Activated T-cell treated with anti-CD3 and anti-CD28 coated beads for 48 hours (primary cell): ENCODE measurements around the gene RGS10.
A peak's percentile ranks its signal among the peaks of the same experiment; 100 is the strongest.

Experiments
- DNase-seq: peaks from one replicate; pipeline ENCODE4 v3.0.0-alpha.2; 2020; ENCODE audit warnings: low read depth

The RGS10 gene

DNA sequence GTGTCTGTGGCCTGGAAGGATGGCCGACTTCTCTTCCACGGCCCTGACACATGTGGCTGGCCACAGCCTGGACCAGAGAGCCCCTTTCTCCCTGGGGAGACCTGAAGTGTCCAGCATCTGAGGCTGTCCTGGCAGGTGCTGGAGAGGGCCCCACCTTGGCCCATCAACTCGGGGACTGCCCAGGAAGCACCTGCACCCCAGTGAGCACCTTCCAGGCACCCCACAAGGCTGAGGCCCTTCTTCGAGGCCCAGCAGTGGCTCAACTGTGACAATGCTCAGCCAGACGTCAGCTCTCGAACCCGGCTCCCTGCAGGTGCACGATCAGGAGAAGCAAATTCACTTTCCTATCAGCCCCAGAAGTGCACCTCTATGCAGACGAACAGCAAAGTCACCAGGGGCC, 24.3 kb downstream of the RGS10 start:
- DNase-seq: no peak

- peak; percentile 61 for DNase-seq
Measured at GRCh38 chr10:119517235-119518141, 25.0 kb downstream of the RGS10 start.

GRCh38 chr10:119516381-119517234, 25.9 kb downstream of the RGS10 start:
- peak; percentile 66 for DNase-seq

DNA sequence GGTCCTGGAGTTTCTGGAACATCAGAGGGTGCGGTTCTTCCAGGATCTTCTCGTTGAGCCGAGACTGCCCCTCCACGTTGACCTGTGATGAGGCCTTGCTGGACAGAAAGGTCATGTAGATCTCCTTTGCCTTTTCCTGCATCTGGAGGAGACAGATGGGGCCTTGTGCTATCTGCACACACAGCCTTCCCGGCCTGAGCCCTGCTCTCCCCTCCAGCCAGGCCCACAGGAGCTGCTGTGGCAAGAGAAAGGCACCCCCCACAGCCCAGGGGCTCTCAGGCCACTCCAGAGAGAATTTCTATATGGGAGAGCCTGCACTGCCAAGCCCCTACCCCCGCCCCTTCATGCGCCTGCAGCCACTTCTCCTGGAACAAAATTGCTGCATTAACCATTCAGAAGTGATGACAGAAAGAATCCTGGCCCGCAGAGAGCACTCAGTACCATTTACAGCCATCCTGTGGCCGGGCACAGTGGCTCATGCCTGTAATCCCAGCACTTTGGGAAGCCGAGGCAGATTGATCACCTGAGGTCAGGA, 26.9 kb downstream of the RGS10 start:
- no peak for DNase-seq

GRCh38 chr10:119514819-119515218, 27.7 kb downstream of the RGS10 start:
- no peak for DNase-seq

DNA sequence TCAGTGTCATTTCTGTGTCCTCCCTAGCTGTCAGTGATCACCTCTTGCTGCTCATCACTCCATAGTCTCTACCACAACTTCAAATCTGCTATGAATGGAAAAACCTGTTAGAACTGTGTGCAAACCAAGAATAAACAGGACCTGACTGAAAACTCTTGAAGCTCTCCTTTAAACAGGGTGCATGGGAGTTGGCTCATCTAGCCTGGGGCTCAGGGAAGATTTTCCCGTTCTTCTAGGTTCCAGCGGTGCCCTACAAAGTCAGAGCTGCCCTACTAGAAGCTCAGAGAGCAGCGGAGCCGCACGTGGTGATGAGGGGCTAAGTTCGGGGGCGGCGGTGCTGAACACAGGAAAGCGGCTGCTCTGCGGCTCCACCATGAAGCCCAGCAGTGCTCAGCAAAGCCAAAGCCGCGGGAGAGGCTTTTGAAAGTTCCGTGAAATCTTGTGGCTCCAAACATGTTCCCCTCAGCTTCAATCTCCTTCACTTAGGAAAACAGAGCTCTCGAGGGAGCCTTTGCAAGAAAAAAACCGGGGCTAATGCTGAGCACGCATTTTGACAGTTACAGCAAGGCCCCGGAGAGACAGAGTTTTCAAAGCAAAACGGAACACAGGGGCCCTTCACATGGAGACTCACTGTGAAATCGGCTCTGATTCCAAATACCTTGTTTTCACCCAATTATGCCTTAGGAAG, 30.5 kb downstream of the RGS10 start:
- no peak for DNase-seq

- DNase-seq: no peak
Measured at GRCh38 chr10:119509909-119510451, 32.5 kb downstream of the RGS10 start.

GRCh38 chr10:119507115-119507514, 35.4 kb downstream of the RGS10 start:
- no peak for DNase-seq

DNA sequence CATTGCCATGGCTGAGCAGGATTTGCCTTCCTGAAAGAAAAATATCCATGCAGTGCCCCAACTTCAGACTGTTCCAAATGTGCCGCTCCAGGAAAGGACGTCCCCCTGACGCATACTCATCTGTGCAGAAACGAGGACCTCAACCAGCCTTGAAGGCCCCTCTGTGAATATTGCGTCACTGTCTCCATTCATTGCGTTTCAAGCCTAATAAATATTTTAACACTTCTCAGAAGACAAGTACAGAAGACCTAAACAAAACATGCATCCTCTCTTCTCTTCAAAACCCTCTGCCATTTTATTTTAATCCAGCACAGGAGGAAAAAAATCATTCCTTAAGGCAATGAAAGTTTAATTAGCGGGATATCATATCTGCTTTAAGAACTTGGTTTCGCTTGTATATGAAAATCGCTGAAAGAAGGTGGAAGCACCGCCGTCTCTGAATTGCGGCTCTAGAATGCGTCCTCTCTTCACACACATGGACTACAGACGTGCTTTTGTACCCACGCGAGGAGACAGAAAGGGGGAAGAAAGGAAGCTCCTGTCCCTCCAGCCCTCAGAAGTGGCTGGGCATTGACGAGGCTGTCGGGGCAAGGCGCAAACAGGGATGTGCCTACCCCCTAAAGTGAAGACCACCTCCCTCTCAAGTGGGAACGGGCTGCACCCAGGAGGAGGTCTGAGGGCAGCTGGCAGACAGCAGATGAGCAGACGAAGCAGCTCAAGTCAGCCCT, 36.8 kb downstream of the RGS10 start:
- no peak for DNase-seq

- no peak for DNase-seq
Measured at GRCh38 chr10:119505131-119505551, 37.4 kb downstream of the RGS10 start.

DNA sequence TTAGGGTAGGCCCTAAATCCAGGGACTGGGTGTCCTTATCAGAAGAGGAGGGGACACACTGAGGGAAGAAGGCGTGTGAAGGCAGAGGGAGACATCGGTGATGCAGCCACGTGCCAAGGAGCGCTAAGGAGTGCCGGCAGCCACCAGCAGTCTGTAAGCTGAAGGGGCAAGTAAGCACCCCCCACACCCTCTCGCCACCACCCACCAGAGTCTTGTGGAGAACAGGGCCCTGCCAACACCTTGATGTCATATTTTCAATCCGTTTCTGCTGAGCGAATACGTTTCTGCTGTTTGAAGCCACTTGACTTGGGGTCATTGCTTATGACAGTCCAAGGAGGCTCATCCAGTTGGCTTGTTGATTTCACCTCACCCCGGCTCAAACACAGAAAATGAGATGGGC, 37.9 kb downstream of the RGS10 start:
- DNase-seq: no peak

DNA sequence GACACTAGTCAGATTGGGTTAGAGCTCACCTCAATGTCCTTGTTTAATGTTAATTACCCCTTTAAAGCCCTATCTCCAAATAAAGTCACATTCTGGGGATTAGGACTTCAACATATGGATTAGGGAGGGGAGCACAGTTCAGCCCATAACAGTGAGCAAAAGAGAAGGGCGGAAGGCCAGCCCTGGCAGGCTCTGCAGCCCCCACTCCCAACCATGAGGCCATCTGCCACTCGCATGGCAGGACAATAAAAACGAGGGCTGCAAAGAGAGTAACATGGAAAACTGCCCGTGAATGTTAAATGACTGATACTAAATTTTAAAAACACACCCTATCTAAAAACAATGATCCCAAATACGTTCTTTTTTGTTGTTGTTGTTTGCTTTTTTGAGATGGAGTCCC, 38.7 kb downstream of the RGS10 start:
- DNase-seq: no peak

- no peak for DNase-seq
Measured at GRCh38 chr10:119502618-119503155, 39.8 kb downstream of the RGS10 start.

DNA sequence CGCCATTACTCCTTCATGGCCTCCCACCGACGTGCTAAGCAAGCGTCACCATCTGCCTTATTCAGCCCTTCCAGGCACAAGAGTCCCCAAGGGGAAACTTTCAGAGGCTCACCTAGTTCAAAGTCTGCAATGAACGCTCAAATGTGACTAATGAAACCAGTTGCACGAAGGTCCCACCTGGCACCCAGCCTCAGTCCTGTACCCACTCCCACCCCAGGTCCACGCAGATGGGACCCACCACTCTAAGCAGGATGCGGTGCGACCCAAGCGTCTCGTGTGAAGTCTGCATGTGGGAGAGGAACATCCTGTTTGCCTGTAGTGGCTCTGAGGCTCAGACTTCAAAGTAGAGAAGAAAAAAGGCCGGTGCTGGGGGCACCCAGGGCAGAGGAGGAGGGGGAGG, 40.3 kb downstream of the RGS10 start:
- DNase-seq: peak; percentile 70

DNA sequence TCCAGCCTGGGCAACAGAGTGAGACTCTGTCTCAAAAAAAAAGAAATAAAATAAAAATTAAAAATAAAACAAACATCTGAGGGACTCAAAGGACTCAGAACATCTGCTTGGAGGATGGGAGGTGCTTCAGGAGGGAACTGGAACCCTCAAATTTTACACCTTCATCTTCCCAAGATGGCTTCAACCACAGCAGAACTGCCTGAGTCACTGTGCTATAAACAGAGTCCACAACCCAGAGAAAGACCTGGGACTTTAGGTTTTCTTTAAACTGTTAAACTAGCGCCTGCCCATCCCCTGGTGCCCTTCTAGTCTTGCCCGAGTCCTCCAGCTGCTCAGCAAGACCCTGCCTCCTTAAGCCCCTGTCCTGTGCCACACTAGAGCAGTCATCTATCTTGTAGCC, 40.8 kb downstream of the RGS10 start:
- no peak for DNase-seq

DNA sequence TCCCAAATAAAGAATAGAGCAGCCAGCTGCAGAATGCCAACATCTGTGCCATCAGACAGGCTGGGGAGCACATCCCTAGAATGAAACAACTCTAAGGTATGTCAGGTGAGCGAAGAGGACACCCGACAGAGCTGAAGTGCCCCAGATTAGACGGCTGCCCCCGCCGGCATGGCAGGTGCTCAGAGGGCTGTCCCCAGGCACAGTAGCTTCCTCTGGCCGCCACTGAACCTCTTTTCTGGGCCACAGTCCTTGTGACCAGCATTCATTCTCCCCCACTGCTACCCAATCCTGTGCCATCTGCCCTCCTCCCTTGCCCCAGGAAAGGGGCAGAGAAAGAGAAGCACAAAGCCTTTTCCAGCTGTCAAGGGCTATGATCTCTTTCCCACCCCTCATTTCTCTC, 41.7 kb downstream of the RGS10 start:
- no peak for DNase-seq

DNA sequence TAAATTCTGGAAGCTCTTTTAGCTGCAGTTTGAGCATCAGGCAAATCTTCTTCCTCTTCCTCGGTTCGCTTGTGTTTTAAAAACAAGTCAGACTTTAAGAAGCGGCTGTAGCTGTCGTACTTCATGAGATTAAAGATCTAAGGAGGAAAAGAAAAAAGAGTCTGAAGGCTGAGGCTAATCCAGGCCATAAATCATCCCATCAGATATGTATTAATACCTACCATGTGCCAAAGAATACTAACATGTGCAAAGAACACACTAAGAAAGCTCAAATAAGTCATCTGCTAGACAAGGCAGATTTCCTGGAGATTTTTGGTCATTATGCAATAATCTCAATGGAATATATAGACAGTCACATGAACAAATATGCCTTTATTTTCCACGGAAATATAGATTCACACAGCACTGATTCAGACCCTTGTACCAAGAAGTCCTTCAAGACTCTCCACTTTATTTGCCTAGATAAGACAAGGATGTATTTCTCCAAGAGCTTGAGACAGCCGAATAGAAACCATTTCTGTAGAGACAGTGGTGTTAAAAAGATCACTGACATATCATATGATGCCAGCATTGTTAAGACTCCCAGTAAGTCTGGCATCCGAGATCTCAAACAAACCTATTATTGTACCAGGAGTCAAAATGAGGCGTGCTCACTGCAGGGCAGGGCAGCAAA, 42.3 kb downstream of the RGS10 start:
- no peak for DNase-seq

- no peak for DNase-seq
Measured at GRCh38 chr10:119499677-119500002, 42.9 kb downstream of the RGS10 start.

GRCh38 chr10:119498889-119499676, 43.4 kb downstream of the RGS10 start:
- no peak for DNase-seq

- no peak for DNase-seq
Measured at GRCh38 chr10:119497243-119497642, 45.3 kb downstream of the RGS10 start.
